LNCaP clone FGC (cell line): ENCODE data around the gene GNAS-AS1.

Source experiments
- DNase-seq: peaks from one replicate; pipeline ENCODE4 v3.0.0-alpha.2; 2011; ENCODE audit warnings: low read depth
- H3K4me3 ChIP-seq: 2 replicates; pipeline ENCODE4 v1.5.1; 2011; ENCODE audit warnings: mild to moderate bottlenecking, low read depth, low read length, control low read depth
- CTCF ChIP-seq: IDR thresholded peaks from 2 replicates; pipeline ENCODE4 v1.5.1; 2012; ENCODE audit warnings: mild to moderate bottlenecking; ENCODE audit not compliant: control insufficient read depth, insufficient read depth; ENCODE audit errors: extremely low read depth

The GNAS-AS1 gene

GRCh38 chr20:58891086-58891717 lies 40.5 kb upstream of the GNAS-AS1 start:
- H3K4me3 ChIP-seq = peak overlapping the region; percentile 89
- TF ChIP-seq CTCF = no peak
- DNase-seq = no peak

- TF ChIP-seq CTCF = no peak
- peak overlapping the region; percentile 50 for H3K4me3 ChIP-seq
- DNase-seq = no peak
Measured at GRCh38 chr20:58890518-58891085, 39.9 kb upstream of the GNAS-AS1 start.

DNA sequence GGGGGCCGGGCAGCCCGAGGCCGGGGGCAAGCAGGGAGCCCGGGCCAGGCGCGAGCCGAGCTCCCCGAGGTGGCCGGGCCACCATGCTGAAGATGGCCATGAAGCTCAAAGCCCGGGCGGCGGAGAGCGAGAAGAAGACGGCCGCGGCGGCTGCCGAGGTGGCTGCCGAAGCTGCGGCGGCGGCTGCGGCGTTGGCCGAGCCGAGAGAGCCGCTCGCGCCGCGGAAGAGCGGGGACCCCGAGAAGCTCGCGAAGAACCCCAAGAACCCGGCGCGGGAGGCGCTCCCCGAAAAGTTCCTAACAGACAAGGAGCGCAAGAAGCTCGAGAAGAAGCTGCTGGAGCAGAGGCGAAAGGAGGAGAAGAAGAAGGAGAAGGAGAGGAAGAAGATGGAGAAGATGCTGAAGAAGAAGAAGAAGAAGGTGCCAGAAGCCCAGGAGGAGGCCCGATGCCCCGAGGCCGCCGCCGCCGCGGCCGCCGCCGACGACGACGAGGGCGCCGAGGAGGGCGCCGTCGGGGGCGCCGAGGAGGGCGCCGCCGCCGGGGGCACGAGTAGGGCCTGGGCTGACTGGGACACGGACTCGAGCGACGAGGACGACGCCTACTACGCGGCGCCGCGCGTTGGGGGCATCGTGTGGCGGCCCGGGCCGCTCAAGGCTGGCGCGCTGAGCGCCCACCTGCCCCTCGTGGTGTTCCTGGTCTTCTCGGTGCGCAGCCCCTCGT lies 39.3 kb upstream of the GNAS-AS1 start:
- no peak for TF ChIP-seq CTCF
- no peak for DNase-seq
- H3K4me3 ChIP-seq = peak overlapping the region; percentile 50

- peak overlapping the region; percentile 50 for H3K4me3 ChIP-seq
- DNase-seq = no peak
- TF ChIP-seq CTCF = no peak
Measured at GRCh38 chr20:58889334-58889760, 38.6 kb upstream of the GNAS-AS1 start.

GRCh38 chr20:58888521-58889333 lies 38.0 kb upstream of the GNAS-AS1 start:
- H3K4me3 ChIP-seq = peak overlapping the region; percentile 75
- TF ChIP-seq CTCF = no peak
- no peak for DNase-seq

DNA sequence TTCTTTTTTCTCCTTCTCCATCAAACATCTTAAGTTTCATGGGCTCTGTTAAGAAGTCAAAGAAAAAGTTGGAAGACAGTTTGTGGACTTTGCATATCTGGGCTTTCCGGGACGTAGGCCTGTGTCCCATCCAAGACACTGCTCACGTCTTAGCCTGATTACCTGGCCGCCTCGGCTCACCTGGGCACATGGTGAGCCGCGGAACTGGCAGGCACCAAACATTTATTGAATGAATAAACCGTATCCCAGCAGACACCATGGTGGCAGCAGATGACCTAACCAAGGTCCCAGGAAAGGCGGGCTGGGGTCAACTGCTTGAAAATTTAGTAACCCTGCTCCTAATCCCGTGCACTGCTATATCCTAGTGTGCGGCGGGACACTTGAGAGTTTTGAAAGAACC lies 37.4 kb upstream of the GNAS-AS1 start:
- no peak for TF ChIP-seq CTCF
- no peak for DNase-seq
- peak overlapping the region; percentile 75 for H3K4me3 ChIP-seq
